Fibroblast of skin of scalp (primary cell): Measurements from ENCODE around the gene FKBP5.
"Not testable (repeated sequence)": the region's sequence is repeated elsewhere in the genome, so short reads cannot be mapped to it uniquely, and the experiment has no call there.

Experiments used
- DNase-seq: peaks from one replicate; pipeline ENCODE4 v3.0.0-alpha.2; 2013

The FKBP5 gene

DNA sequence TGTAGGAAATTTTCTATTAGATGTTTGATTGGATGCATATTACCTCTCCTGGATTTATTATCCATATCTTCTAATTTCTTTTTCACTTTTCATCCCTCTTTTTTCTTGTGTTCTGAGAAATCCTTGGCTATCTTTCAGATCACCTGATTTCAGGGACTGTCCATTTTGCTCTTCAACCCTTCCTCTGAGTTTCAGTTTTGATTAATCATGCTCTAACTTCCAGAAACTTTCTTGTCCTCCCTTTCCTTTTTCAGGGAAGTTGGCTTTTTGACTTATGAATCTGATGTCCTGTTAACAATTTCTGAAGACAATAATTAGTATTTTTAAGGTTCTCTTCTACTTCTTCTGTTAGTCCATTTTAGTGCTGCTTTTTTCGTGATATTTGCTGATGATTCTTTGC is 79.1 kb downstream of the FKBP5 start:
- DNase-seq: no peak

GRCh38 chr6:35607517-35608233 is 81.0 kb downstream of the FKBP5 start:
- DNase-seq: no peak

DNA sequence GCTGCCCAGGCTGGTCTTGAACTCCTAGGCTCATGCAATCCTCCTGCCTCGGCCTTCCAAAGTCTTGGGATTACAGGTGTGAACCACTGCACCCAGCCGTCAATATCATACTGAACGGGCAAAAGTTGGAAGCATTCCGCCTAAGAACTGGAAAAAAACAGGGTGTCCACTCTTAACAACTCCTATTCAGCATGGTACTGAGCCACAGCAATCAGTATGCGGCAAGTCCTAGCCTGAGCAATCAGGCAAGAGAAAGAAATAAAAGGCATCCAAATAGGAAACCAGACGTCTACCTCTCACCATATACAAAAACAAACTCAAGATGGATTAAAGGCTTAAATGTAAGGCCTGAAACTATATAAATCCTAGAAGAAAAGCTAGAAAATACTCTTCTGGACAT is 83.1 kb downstream of the FKBP5 start:
- DNase-seq: no peak

- no peak for DNase-seq
Observed at GRCh38 chr6:35603326-35604202, 85.2 kb downstream of the FKBP5 start.

GRCh38 chr6:35602133-35602946 is 86.4 kb downstream of the FKBP5 start:
- no peak for DNase-seq

DNA sequence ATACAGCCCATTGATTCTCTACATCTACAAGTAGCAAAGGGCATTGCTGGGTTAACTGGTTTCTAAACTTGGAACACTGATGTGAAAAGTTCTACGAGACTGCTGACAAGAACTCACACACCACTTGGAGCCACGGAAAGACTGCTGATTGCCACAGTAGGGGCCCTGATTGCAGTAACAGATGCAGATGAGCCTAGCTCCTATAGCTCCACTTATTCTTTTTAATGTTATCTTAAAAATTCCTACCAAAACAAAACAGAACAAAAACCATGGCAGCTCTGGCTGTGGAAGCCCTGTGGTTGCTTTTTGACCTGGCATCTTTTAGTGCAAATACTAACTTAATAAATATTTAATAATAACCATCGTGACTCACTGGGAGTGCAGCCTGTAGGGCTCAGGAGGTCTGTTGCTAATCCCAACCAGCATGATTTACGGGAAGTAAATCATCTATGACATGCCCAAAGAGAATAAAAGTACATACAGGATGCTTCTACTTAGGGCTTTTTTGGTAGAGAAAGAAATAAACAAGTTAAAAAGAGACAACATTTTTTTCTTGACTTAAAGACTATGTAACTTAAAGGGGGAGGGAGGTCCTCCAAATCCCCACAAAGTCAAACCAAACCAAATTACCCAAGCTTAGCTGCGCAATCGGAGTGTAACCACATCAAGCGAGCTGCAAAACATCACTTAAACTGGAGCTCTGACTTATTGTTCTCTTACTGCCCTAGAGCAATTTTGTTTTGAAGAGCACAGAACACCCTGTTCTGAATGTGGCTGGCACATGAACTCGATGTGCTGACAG is 87.2 kb downstream of the FKBP5 start:
- DNase-seq: peak; percentile 88

GRCh38 chr6:35600659-35601125 is 88.0 kb downstream of the FKBP5 start:
- DNase-seq: no peak

DNA sequence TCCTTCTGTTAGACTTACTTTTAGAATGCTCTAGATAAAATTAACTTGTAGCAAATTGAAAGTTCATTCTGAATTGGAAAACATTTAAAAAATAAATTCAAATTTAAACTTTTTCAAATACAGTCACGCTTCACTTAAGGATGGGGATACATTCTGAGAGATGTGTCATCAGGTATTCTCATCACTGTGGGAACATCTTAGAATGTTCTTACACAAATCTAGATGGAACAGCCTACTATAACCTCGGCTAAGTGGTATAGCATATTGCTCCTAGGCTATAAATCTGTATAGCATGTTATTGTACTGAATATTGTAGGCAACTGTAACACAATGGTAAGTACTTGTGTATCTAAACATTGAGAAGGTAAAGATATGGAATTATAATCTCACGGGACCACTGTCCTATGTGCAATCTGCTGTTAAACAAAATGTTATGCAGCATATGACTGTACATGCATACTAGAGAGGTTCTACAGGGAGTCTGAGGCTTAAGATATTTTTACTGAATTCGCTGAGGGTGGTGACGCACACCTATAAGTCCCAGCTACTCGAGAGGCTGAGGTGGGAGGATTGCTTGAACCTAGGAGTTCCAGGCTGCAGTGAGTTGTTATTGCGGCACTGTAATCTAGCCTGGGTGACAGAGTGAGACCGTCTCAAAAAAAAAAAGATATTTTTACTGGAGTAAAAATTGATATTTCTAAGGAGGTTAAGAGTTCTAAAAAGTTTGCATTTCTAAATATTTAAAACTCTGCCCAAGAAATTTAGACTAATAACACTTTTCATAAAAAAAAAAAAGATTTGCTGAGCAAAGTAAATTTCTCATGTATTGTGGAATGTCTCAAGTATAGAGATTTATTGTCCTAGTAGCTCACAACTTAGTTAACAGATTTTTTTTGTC is 88.7 kb downstream of the FKBP5 start:
- DNase-seq: no peak

DNA sequence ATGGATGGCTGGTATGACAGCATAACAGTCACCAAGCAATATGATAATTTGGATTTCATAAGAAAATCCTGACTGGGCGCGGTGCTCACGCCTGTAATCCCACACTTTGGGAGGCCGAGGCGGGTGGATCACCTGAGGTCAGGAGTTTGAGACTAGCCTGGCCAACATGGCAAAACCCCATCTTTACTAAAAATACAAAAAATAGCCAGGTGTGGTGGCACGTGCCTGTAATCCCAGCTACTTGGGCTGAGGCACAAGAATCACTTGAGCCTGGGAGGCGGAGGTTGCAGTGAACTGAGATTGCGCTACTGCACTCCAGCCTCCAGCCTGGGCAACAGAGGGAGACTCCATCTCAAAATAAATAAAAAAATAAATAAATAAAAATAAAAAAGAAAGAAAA is 90.1 kb downstream of the FKBP5 start:
- not testable (repeated sequence) for DNase-seq

DNA sequence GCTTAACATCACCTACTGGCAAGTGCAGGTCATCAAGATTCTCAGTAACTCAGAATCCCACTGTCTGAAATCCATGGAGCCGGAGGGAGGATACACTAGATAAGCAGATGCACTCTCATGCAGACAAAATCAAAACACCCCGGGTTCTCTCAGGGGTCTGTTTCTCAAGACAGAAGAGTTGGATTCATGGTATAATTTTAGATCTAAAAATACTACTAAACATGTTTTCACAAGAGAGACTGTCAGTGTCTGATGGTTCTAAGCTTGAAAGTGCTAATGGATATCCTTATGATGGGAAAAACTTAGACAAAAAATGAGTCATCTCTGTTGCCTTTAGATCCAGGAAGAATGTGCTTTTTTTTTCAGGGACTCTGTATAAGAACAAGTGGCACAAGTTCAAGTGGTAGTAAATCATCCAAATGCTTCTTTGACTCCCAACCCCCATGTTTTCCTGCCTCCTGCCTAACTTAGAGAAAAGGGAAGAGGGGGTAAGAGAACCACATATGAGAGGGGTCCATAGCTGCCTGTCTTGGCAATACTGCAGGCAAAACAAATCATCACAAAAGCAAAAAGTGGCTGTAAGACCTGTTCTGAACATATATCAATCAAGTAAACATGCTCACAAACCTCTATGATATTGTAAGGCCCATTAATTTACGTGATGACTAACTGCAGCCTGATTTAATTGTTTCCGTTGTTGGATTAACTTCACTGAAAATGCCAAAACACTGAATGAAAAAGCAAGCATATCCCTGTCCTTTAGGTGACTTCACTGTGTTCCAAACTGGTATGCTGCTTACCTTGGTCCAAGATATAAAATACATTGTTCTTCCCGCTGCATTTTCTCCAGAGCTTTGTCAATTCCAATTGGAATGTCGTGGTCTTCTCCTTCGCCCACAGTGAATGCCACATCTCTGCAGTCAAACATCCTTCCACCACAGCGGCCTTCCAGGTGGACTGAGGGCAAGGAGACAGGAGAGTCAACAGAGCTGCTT is 92.0 kb downstream of the FKBP5 start:
- peak; percentile 93 for DNase-seq

GRCh38 chr6:35594503-35595186 is 94.1 kb downstream of the FKBP5 start:
- DNase-seq: no peak

- no peak for DNase-seq
Observed at GRCh38 chr6:35592178-35592577, 96.5 kb downstream of the FKBP5 start.

- no peak for DNase-seq
Observed at GRCh38 chr6:35590622-35591066, 98.1 kb downstream of the FKBP5 start.

- no peak for DNase-seq
Observed at GRCh38 chr6:35589904-35590303, 98.8 kb downstream of the FKBP5 start.

GRCh38 chr6:35589201-35589739 is 99.4 kb downstream of the FKBP5 start:
- no peak for DNase-seq

- DNase-seq: no peak
Observed at GRCh38 chr6:35587167-35587566, 101.5 kb downstream of the FKBP5 start.

- peak; percentile 44 for DNase-seq
Observed at GRCh38 chr6:35586542-35586941, 102.2 kb downstream of the FKBP5 start.

DNA sequence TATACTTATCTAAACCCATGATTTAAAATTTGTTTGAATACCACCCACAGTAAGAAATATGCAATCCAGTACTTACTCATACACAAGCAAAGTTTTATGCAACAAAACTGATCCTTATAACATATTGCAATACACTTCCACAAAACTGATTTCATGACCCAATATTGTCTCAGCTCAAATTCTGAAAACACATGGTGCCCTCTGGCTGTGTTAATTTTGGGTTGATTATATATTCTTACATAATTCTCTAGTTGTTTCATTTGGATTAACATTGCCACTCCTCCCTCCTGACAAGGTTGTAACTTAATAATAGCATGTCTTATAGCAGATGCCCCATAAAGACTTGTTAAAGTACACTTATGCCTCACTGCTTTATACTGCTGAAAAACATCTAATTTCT is 103.1 kb downstream of the FKBP5 start:
- DNase-seq: no peak
